ENCODE measurements around the gene ALDH3B2.
"Not testable (repeated sequence)": the region's sequence is repeated elsewhere in the genome, so short reads cannot be mapped to it uniquely, and the experiment has no call there.

ALDH3B2 gene

DNA sequence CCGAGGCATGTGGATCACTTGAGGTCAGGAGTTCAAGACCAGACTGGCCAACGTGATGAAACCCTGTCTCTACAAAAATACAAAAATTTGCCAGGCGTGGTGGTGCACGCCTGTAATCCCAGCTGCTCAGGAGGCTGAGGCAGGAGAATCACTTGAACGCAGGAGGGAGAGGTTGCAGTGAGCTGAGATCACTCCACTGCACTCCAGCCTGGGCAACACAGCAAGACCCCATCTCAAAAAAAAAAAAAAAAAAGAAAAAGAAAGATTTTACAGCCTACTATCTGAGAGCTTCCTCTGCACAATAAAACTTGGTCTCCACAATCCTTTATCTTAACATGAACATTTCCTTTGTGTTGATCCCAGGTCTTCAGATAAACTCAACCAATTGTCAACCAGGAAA lies 13.7 kb downstream of the ALDH3B2 start:
- not testable (repeated sequence) for DNase-seq (ENCODE audit: low read depth)

DNA sequence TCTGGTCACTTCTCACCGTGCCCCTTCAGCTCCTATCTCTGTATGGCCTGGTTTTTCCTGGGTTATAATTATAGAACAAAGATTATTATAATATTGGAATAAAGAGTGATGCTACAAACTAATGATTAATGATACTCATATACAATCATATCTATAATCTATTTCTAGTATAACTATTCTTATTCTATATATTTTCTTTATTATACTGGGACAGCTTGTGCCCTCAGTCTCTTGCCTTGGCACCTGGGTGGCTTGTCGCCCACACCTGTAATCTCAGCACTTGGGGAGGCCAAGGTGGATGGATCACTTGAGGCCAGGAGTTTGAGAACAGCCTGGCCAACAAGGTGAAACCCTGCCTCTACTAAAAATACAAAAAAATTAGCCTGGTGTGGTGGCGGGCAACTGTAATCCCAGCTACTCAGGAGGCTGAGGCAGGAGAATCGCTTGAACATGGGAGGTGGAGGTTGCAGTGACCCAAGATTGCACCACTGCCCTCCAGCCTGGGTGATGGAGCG lies 14.7 kb downstream of the ALDH3B2 start:
- not testable (repeated sequence) for DNase-seq (ENCODE audit: low read depth)

DNA sequence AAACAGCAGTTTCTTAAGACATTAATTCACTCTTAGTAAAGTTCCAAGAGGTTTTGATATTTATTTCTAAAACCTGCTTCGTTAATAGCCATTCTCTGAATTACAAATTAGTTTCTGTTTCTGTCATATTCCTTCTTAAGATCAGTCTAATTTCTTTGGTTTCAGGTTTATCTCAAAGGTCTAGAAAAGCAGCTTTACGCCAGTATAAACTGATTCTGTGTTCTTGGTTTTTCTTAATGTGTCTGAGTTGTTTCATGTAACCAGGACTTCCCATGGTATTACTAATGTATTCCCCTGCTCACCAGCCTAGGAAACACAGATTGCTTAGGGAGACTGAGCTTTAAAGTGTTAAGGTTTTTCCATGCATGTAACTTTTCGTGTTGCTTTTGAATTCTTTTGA lies 17.1 kb downstream of the ALDH3B2 start:
- DNase-seq (ENCODE audit: low read depth) = no peak

DNA sequence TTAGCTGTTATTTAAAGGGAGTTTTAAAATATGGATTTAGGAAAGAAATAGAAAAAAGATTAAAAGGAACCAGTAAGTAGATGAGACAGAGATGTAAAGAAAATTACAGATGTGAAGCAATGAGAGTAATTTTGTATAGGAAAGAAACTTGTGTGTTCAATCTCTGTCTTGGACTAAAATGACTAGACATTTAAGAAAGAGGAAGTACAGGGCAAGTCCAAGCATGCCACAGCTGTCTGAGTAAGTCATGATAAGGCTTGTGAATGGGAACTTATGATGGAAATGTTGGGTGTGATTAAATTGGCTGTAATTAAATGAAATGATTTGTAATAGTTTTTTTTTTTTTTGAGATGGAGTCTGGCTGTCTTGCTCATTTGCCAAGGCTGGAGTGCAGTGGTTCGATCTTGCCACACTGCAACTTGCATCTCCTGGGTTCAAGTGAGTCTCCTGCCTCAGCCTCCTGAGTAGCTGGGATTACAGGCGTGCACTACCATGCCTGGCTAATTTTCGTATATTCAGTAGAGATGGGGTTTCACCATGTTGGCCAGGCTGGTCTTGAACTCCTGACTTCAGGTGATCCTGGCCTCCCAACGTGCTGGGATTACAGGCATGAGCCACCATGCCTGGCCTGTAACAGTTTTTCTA lies 18.0 kb downstream of the ALDH3B2 start:
- no peak for DNase-seq (ENCODE audit: low read depth)

DNA sequence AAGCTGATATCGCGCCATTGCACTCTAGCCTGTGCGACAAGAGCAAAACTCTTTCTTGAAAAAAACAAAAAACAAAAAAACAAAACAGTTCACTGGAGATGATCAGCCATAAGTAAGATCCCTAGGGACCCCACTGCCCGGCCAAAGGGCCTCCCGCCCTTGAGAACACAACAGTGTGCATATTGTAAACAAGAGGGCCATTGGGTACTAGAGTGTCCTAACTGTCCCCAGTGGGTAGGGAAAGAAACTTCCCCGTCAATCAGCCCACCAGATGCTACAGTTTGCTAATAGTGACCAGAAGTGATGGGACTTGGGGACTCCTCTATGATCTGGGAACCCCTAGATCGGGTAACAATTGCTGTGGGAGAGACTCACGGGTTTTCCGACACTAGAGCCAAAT lies 20.2 kb downstream of the ALDH3B2 start:
- DNase-seq (ENCODE audit: low read depth) = no peak

DNA sequence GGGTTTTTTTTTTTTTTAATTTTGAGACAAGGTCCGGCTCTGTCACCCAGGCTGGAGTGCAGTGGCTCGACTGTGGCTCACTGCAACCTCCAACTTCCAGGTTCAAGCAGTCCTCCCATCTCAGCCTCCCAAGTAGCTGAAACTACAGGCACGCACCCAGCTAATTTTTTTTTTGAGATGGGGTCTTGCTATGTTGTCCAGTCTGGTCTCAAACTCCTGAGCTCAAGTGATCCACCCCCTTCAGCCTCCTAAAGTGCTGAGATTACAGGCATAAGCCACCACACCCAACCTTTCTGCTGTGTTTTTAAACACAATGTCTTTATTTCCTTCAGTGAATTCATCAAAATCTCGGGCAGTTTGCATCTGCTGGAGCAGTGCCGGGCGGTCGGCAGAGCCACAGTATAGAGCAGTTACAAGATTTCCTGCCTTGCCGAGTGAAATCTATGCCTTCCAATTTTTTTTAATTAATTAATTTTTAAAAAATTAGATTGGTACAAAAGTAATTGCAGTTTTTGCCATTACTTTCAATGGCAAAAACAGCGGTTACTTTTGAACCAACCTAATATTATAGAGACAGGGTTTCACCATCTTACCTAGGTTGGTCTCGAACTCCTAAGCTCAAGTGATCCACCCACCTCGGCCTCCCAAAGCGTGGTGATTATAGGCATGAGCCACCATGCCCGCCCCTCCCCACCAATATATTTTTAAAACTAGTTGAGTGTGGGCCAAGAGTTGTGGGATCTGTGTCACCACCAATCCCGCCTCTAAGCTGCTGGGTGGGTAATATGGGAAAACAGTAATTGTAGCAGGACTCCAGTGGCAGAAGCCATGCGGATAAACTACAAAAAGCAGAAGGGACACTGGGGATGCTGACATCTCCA lies 21.2 kb downstream of the ALDH3B2 start:
- no peak for DNase-seq (ENCODE audit: low read depth)

DNA sequence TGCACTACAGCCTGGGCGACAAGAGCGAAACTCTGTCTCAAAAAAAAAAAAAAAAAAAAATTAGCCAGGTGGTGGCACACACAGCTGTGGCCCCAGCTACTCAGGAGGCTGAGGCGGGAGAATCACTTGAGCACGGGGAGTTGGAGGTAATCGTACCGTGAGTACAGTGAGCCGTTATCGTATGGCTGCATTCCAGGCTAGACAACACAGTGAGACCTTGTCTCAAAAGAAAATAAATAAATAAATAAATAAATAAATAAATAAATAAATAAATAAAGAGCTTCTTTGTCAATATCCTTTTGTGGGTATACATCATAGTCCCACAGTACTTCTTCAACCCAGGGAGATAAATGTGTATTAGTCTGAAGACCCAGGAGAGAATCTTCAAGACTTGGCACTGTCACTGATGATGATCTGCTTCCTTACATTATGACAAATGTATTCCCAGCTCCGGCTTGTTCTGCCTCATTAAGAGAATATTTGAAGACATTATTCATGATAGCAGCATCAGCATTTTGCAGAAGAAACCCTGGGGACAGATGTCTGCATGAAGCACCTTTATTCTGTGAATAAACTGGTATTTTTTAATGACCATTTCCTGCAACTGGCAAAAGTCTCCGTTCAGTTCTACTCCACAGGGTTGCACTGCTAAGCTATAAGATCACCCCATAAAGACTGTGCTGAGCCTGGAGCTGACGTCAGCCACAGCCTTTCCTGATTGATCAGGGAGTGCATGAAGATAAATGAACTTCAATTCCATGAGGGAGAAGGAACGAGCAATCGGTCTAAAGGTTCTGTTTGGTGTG lies 22.2 kb downstream of the ALDH3B2 start:
- no peak for DNase-seq (ENCODE audit: low read depth)

DNA sequence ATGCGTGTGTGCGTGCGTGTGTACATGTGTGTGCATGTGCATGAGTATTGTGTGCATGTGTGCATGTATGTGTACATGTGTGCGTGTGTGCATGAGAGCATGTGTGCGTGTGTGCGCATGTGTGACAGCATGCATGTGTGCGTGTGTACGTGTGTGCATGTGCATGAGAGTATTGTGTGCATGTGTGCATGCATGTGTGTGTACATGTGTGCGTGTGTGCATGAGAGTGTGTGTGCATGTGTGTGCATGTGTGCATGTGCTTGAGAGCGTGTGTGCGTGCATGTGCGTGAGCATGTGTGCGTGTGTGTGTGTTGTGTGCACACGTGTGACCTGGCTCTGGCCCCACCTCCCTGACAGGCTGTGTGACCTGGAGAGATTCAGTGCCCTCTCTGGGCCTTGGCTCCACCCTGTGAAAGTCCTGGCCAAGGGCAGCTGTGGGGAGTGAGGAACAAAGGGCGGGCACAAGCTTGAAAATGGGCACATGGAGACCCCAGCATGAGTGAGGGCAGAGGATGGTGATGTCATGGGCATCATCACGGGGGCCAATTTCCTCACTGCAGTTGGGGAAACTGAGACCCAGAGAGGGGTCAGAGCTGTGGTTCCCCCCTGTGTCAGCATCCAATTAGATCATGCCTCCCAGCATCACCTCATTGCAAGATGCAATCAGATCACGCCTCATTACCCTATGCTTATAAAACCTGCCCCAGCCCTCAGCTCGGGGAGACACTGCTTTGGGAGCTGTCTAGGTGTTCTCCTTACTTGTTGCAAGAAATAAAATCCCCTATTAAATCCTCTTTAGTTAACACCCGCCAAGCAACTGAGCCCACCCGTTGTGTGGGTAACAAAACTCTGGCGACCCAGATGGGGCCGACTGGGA lies 24.6 kb downstream of the ALDH3B2 start:
- DNase-seq (ENCODE audit: low read depth) = no peak

DNA sequence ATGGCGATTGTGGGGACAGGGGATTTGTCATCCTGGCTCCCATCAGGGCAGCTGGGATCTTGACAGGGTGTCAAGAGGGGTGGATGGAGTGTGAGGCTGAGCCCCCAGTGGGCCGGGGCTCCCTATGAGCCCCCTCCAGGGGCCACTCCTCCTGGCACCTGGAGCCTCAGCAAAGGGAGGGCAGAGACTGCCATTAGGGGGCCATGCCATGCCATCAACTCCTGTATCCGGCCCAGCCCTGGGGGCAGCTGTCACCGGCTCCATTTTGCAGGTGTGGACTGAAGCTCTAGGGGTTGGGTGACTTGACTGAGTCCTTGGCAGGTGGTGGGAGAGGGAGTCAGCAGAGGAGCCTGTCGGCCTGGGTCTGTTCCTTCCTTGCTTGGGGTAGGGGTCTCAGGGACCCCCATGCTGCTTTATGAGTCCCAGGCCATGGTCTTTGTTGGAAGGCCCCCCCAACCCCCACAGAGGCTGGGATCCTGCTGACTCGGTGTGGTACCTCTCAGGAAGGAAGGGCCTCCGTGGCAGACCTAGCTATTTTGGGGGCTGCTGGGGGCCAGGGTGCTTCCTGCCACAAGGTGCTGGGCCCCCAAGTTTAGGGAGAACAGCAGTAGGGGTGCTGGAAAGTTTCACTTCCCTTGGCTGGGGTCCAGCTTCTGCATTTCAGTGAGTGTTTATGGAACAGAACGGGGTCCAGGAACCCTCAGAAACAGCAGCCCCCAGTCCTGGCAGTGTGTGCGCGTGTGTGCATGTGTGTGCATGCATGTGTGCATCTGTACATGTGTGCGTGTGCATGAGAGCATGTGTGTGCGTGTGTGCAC lies 25.4 kb downstream of the ALDH3B2 start:
- no peak for DNase-seq (ENCODE audit: low read depth)

DNA sequence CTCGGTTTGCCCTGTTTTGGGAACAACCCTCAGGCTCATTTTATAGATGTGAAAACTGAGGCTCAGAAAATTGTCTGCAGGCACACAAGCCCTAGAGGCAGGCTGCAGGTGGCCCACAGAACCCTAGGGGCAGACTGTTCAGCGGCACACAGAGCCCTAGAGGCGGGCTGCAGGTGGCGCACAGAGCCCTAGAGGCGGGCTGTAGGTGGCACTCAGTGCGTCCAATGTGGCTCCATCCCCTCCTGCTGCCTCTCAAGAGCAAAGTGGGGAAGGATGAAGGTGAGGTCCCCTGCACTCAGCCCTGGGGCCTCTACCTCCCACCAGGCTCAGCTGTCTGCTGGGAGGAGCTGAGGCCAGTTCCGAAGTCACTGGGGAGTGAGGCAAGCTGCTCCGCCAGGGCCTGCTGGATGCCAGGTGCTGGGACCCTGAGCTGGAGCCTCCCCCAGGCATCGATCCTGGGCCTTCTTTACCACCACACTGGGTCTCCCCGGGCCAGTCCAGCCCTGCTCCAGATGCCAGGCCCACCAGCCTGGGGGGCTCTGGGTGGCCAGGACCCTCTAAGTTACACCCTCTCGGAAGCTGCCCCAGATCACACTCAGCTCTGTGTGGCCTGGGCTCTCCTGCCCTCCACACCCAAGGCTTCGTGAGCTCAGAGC lies 26.2 kb downstream of the ALDH3B2 start:
- no peak for DNase-seq (ENCODE audit: low read depth)

DNA sequence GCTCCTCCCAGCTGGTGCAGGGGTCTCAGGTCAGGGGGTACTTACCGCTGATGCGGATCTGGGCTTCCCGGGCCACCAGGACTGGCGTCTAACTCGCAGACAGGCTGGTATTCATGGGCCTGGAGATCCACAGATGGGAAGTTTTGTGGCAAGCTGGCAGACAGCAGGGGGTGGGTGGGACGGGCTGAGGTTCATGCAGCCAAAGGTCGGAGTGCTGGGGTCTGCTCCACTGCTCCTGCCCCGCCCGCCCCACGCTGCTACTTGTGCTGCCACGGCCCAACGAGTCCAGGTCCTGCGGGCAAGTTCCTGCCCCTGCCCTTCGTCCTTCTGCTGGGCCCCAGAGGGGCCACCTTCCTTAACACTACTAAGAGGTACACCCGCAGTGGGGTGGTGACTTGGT lies 27.0 kb downstream of the ALDH3B2 start:
- DNase-seq (ENCODE audit: low read depth) = no peak

DNA sequence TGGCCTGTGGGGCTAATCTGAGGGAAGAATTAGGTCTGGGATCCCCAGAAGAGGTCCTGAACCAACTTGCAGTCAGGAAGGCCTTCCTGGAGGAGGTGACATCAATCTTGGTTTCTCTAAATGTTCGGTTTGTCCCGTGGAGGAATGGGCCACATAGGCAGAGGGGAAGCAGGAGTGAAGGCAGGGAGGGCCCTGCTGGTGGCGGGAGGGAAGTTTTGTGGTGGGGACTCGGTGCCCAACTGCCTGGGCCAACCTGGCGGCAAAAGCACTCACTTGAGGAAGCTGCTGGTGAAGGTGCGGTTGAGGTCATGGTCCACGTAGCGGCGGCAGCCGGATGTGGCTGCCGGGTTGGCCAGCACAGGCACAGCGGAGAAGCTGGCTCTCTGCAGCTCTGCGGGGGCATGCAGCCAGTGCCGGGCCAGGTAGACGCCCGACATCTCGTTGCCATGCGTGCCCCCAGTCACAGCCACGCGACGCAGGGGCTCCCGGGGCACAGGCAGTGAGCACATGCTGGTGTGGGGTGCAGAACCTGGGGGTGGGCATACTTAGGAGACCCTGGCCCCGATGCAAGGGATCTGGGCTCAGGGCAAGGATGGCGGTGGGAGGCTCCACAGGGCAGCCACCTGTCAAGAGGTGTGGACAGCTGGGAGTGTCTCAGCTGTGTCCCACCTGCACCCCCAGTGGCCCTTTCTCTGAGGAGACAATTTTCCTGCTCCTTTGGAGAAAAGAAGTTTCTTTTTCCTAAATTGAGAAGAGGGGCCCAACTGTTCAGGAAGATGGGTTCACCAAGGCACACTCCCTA lies 27.7 kb downstream of the ALDH3B2 start:
- DNase-seq (ENCODE audit: low read depth) = no peak

DNA sequence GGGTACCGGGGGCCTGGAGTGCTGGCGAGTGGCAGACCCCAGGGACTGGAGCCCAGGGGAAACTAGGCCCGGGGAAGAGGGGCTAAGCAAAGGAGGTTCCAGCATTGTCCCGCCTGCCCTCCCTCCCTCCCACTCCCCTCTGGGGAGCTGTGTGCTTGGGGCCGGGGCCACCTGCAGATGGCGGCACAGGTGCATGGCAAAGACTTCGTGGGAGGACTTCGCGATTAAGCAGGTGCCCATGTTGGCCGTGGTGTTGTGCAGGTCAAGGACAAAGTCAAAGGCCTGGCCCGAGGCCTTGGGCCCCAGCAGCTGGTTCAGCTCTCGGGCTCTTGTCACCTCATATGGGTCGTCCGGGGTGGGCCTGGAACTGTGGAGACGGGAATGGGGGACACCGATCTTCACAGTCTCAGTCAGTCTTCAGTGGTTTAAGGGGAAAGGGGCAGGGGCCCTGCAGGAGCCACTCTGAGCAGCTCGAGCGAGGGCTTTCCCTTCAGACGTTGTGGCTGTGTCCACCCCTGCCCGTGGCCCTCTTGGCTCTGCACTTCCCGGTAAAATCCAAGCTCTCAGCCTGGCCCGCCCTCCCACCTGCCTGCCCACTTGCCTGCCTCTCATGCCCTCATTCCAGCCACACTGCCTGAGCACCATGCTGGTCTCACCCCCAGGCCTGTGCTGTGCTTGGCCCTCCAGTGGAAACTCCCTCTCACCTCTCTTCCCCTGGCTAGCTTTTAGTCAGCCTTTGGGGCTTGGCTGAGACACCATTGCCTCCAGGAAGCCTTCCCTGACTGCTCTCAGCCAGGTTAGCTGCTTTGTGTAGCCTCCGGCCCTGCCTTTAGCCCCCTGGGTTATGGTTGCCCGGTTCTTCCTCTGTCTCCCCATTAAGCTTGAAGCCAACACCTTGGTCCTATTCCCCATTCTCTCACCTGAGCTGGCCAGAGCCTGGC lies 28.6 kb downstream of the ALDH3B2 start:
- no peak for DNase-seq (ENCODE audit: low read depth)

DNA sequence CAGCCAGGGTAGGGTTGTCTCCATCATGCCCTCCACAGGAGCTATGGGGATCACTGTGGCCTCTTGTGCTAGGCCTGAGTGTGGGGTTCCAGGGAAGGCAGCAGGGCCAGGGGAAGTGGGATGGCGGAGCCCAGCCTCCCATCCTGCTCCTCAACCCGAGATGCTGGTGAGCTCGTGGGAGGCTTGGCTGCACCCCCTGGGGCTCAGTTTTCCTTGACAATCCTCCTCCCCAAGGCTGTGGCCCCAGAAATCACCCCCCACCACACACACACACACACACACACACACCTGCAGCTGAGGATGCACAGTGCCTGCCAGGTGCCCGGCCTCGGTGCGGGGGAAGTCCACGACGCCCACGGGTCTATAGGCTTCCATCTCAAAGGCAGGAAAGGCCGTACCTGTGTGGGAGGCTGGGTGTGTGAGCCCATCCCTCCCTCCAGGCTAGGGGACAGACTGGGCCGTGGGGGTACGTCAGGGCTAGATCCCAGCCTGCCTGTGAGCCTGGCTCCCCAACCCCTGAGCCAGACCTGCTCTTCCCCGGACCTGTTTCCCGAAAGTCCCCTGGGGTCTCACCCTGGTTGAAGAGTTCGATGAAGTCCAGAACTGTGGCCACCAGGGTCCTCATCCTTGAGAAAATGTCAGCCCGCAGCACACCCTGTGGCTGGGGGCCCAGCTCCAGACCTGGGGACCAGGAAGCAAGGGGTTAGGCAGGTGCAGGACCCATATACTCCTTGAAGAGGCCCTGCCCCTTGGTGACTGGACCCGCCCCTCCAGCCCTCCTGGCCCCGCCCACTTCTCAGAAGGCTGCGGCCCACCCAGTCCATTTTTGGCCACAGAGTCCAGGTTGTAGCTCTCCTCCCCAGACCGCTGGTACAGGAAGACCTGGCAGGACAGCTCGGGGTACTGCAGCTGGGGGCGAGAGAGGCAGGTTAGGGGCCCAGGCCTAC lies 29.7 kb downstream of the ALDH3B2 start:
- no peak for DNase-seq (ENCODE audit: low read depth)

DNA sequence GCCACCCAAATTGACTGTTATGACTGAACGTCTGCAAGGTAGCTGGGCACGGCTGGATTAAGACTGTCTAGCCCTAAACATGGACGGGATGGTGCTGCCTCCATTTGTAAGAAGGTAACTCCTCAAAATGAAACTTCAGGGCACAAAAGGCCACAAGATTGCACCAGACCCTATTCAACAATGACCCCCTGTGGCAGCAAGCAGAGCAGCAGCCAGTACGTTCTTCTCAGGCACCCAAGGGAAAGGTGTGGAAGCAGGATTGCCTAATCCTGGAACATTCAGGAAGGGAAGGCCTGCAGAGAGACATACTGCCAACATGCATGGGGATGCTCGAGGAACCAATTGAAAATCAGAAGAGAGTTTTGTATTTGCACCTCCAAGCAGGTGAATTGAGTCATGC lies 30.4 kb downstream of the ALDH3B2 start:
- no peak for DNase-seq (ENCODE audit: low read depth)

DNA sequence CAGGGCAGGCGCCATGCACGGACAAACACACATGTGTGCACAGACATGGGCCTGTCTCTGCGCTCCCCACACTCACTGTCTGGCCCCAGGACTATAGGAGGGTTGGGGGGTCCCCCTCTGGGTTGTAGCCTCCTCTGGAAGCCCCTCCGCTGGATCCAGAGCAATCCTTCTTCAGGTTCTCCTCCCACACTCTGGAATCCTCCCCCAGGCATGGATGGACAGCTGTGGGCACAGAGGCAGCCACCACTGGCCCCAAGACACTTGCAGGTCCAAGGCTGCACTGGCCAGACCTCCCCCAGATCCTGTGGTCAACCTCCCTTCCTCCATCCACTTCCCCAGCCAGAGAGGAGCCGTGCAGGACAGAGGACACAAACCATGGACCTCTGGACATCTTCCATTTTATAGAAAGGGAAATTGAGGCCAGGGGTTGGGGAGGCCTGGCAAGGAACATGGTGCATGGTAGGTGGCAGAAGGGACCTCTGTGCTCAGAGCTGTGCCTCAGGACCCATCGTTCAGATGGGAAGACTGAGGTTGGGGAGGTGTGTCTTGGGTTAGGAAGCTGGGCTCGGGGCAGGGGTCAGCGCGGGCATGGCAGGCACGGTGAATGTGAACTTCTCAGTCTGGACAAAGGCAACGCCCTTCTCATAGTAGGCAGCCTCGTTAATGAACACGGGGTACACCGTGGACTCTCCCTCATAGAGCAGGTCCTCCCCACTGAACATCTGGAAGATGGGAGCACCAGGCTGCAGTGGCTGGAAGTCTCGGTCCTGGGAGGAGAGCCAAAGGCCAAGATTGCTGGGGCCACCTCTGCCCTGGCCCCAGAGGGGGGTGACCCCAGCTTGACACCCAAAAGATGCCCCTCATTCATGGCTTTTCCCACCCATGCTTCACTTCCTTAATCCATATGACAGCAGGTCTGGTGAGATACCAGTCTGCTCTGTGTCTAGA lies 32.0 kb downstream of the ALDH3B2 start:
- no peak for DNase-seq (ENCODE audit: low read depth)

All from GM04504 (cell line).